Stomach smooth muscle (tissue), 2 donors: ENCODE results near the gene SYTL3.

Experiments used
- H3K27ac ChIP-seq: one replicate; pipeline ENCODE4 v1.7.0; 2013; ENCODE audit warnings: mild to moderate bottlenecking, low read length, inconsistent platforms
- H3K27me3 ChIP-seq, 2 donors: one replicate each; pipeline ENCODE4 v1.7.0; 2013; ENCODE audit warnings: low read length in 2 of 2; ENCODE audit not compliant: insufficient read depth in 2 of 2, control insufficient read depth in 1 of 2
- H3K36me3 ChIP-seq, 2 donors: one replicate each; pipeline ENCODE4 v1.7.0; 2013; ENCODE audit warnings: low read length in 2 of 2; ENCODE audit not compliant: control insufficient read depth in 2 of 2, insufficient read depth in 2 of 2
- H3K4me1 ChIP-seq: one replicate; pipeline ENCODE4 v1.7.0; 2013; ENCODE audit warnings: low read length; ENCODE audit not compliant: control insufficient read depth, insufficient read depth
- H3K4me3 ChIP-seq, 2 donors: one replicate each; pipeline ENCODE4 v1.7.0; 2013; ENCODE audit warnings: low read length in 2 of 2
- H3K9ac ChIP-seq, 2 donors: one replicate each; pipeline ENCODE4 v1.7.0; 2013; ENCODE audit warnings: low read length in 2 of 2, mild to moderate bottlenecking in 1 of 2
- H3K9me3 ChIP-seq, 2 donors: one replicate each; pipeline ENCODE4 v1.7.0; 2013; ENCODE audit warnings: low read length in 2 of 2; ENCODE audit not compliant: control insufficient read depth in 2 of 2
- donor health status: healthy.
- donor health status: Pancreatic carcinoma.

The SYTL3 gene

GRCh38 chr6:158703837-158704822 is 54.3 kb downstream of the SYTL3 start:
- Histone ChIP-seq H3K4me1 (peaks cover 36% of the 10 kb centered on the region), H3K9me3 (no peaks in the 10 kb centered on the region), H3K4me3 (peak overlapping the region; percentile 67 to 74), H3K27me3 (no peaks in the 10 kb centered on the region), H3K9ac (peak overlapping the region; percentile 45 to 62), H3K27ac (no peak overlapping the region), H3K36me3 (no peaks in the 10 kb centered on the region)

GRCh38 chr6:158705386-158706126 is 55.7 kb downstream of the SYTL3 start:
- peaks cover 36% of the 10 kb centered on the region for H3K4me1 ChIP-seq

GRCh38 chr6:158706369-158706982 is 56.6 kb downstream of the SYTL3 start:
- Histone ChIP-seq H3K9ac (peak overlapping the region in 1 of 2 donors; percentile 32), H3K4me3 (peak overlapping the region in 1 of 2 donors; percentile 8), H3K36me3 (no peaks in the 10 kb centered on the region), H3K9me3 (no peaks in the 10 kb centered on the region), H3K4me1 (peaks cover 36% of the 10 kb centered on the region), H3K27me3 (no peaks in the 10 kb centered on the region), H3K27ac (peak overlapping the region; percentile 69)

More at GRCh38 chr6:158705386-158706126, 55.7 kb downstream of the SYTL3 start:
- Histone ChIP-seq H3K4me3 (no peak overlapping the region), H3K9ac (no peak overlapping the region), H3K27ac (peak overlapping the region; percentile 69), H3K27me3 (no peaks in the 10 kb centered on the region), H3K9me3 (no peaks in the 10 kb centered on the region), H3K36me3 (no peaks in the 10 kb centered on the region)

- Histone ChIP-seq H3K4me3 (peak overlapping the region; percentile 8 to 54), H3K9ac (peak overlapping the region in 1 of 2 donors; percentile 4), H3K27me3 (no peaks in the 10 kb centered on the region), H3K4me1 (peaks cover 36% of the 10 kb centered on the region), H3K27ac (peak overlapping the region; percentile 75), H3K36me3 (no peaks in the 10 kb centered on the region), H3K9me3 (no peaks in the 10 kb centered on the region)
Measured at GRCh38 chr6:158707120-158707820, 57.4 kb downstream of the SYTL3 start.

GRCh38 chr6:158707821-158708195 is 58.0 kb downstream of the SYTL3 start:
- no peaks in the 10 kb centered on the region for H3K36me3 ChIP-seq
- no peaks in the 10 kb centered on the region for H3K9me3 ChIP-seq
- peaks cover 36% of the 10 kb centered on the region for H3K4me1 ChIP-seq
- H3K27ac ChIP-seq: peak overlapping the region; percentile 75
- no peaks in the 10 kb centered on the region for H3K27me3 ChIP-seq
- H3K4me3 ChIP-seq: peak overlapping the region in 1 of 2 donors; percentile 54
- peak overlapping the region; percentile 4 to 51 for H3K9ac ChIP-seq

GRCh38 chr6:158708239-158708638 is 58.4 kb downstream of the SYTL3 start:
- H3K27me3 ChIP-seq: no peaks in the 10 kb centered on the region
- no peaks in the 10 kb centered on the region for H3K9me3 ChIP-seq
- peak overlapping the region; percentile 75 for H3K27ac ChIP-seq
- peak overlapping the region in 1 of 2 donors; percentile 51 for H3K9ac ChIP-seq
- H3K4me3 ChIP-seq: peak overlapping the region in 1 of 2 donors; percentile 54
- no peaks in the 10 kb centered on the region for H3K36me3 ChIP-seq
- H3K4me1 ChIP-seq: peaks cover 36% of the 10 kb centered on the region

GRCh38 chr6:158709809-158710208 is 60.0 kb downstream of the SYTL3 start:
- H3K27me3 ChIP-seq: no peaks in the 10 kb centered on the region
- no peaks in the 10 kb centered on the region for H3K36me3 ChIP-seq

GRCh38 chr6:158711264-158711663 is 61.4 kb downstream of the SYTL3 start:
- no peaks in the 10 kb centered on the region for H3K27me3 ChIP-seq
- no peak overlapping the region for H3K27ac ChIP-seq
- H3K9ac ChIP-seq: no peak overlapping the region
- no peak overlapping the region for H3K4me3 ChIP-seq
- H3K36me3 ChIP-seq: no peaks in the 10 kb centered on the region
- H3K9me3 ChIP-seq: no peaks in the 10 kb centered on the region
- H3K4me1 ChIP-seq: peaks cover 15% of the 10 kb centered on the region

More at GRCh38 chr6:158709809-158710208, 60.0 kb downstream of the SYTL3 start:
- H3K4me1 ChIP-seq: peaks cover 26% of the 10 kb centered on the region
- no peak overlapping the region for H3K27ac ChIP-seq
- H3K9me3 ChIP-seq: no peaks in the 10 kb centered on the region
- no peak overlapping the region for H3K4me3 ChIP-seq
- H3K9ac ChIP-seq: no peak overlapping the region

- no peaks in the 10 kb centered on the region for H3K9me3 ChIP-seq
- no peak overlapping the region for H3K4me3 ChIP-seq
- H3K27ac ChIP-seq: no peak overlapping the region
- H3K4me1 ChIP-seq: peaks cover 2% of the 10 kb centered on the region
- H3K36me3 ChIP-seq: peaks cover 0 to 2% of the 10 kb centered on the region in 2 donors
- H3K27me3 ChIP-seq: no peaks in the 10 kb centered on the region
- no peak overlapping the region for H3K9ac ChIP-seq
Measured at GRCh38 chr6:158713469-158713868, 63.6 kb downstream of the SYTL3 start.

- Histone ChIP-seq H3K4me3 (no peak overlapping the region), H3K9me3 (no peaks in the 10 kb centered on the region), H3K4me1 (no peaks in the 10 kb centered on the region), H3K9ac (no peak overlapping the region), H3K27me3 (no peaks in the 10 kb centered on the region), H3K27ac (no peak overlapping the region), H3K36me3 (peaks cover 0 to 2% of the 10 kb centered on the region in 2 donors)
Measured at GRCh38 chr6:158714706-158715105, 64.9 kb downstream of the SYTL3 start.
